ACC112 (cell line): ENCODE data around the gene TRIM3.

Source experiments
- H2AFZ ChIP-seq: fragments of 200-600 bp; sonication (generic); one replicate; pipeline ENCODE4 v1.6.0; 2017; ENCODE audit warnings: antibody characterized with exemption, low read length; ENCODE audit not compliant: unreplicated experiment
- H3K27ac ChIP-seq: fragments of 200-600 bp; sonication (generic); 2 replicates; pipeline ENCODE4 v1.5.1; 2014; ENCODE audit warnings: low read depth, mild to moderate bottlenecking, antibody characterized with exemption, low read length, moderate library complexity
- H3K27me3 ChIP-seq: fragments of 200-600 bp; sonication (generic); 2 replicates; pipeline ENCODE4 v1.6.1; 2014; ENCODE audit warnings: mild to moderate bottlenecking, antibody characterized with exemption, low read length, moderate library complexity, mixed read lengths; ENCODE audit not compliant: insufficient read depth
- H3K36me3 ChIP-seq: fragments of 200-600 bp; sonication (generic); 2 replicates; pipeline ENCODE4 v1.6.1; 2016; ENCODE audit warnings: mild to moderate bottlenecking, antibody characterized with exemption, low read length, moderate library complexity, mixed read lengths; ENCODE audit not compliant: insufficient read depth
- H3K4me1 ChIP-seq: fragments of 200-600 bp; sonication (generic); one replicate; pipeline ENCODE4 v1.6.1; 2016; ENCODE audit warnings: low read length, mixed read lengths; ENCODE audit not compliant: insufficient read depth, unreplicated experiment, control insufficient read depth
- H3K4me3 ChIP-seq: fragments of 200-600 bp; sonication (generic); 2 replicates; pipeline ENCODE4 v1.5.1; 2014; ENCODE audit warnings: mild to moderate bottlenecking, low read depth, low read length
- H3K79me2 ChIP-seq: fragments of 200-600 bp; sonication (generic); one replicate; pipeline ENCODE4 v1.6.0; 2016; ENCODE audit warnings: low read length; ENCODE audit not compliant: control insufficient read depth, unreplicated experiment, insufficient read depth

The TRIM3 gene

GRCh38 chr11:6438979-6439571 lies 34.7 kb downstream of the TRIM3 start:
- no peaks in the 10 kb centered on the region for H3K4me1 ChIP-seq
- H3K79me2 ChIP-seq, result no peaks in the 10 kb centered on the region
- H3K36me3 ChIP-seq, result no peaks in the 10 kb centered on the region
- H3K27me3 ChIP-seq, result no peaks in the 10 kb centered on the region
- H3K27ac ChIP-seq, result no peak overlapping the region
- peak overlapping the region; percentile 57 for H2AFZ ChIP-seq
- no peak overlapping the region for H3K4me3 ChIP-seq

- Histone ChIP-seq H3K4me1 (no peaks in the 10 kb centered on the region), H2AFZ (no peak overlapping the region), H3K27me3 (no peaks in the 10 kb centered on the region), H3K4me3 (no peak overlapping the region), H3K79me2 (no peaks in the 10 kb centered on the region), H3K27ac (no peak overlapping the region), H3K36me3 (no peaks in the 10 kb centered on the region)
These were observed 35.7 kb downstream of the TRIM3 start for GRCh38 chr11:6437993-6438392.

DNA sequence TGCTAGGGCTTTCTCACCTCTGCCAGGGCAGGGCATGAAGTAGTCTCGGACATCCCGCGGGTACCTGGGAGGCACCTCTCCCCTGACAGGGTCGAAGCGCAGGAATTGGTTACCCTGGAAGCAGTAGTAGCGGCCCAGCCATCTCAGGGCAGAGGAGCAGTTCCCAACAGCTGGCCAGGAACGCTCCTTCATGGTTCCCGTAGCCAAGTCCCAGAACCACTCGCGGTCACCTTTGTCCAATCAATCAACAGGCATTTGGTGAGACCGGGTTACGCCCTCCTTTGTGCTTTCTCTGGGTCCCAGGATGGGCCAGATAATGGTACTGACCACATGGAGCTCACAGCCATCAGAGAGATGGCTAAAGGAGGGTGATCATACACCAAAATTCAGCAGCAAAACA lies 36.3 kb downstream of the TRIM3 start:
- H2AFZ ChIP-seq, result no peak overlapping the region
- H3K36me3 ChIP-seq, result no peaks in the 10 kb centered on the region
- H3K79me2 ChIP-seq, result no peaks in the 10 kb centered on the region
- H3K4me1 ChIP-seq, result peaks cover 5% of the 10 kb centered on the region
- H3K27me3 ChIP-seq, result no peaks in the 10 kb centered on the region
- H3K27ac ChIP-seq, result no peak overlapping the region
- no peak overlapping the region for H3K4me3 ChIP-seq

DNA sequence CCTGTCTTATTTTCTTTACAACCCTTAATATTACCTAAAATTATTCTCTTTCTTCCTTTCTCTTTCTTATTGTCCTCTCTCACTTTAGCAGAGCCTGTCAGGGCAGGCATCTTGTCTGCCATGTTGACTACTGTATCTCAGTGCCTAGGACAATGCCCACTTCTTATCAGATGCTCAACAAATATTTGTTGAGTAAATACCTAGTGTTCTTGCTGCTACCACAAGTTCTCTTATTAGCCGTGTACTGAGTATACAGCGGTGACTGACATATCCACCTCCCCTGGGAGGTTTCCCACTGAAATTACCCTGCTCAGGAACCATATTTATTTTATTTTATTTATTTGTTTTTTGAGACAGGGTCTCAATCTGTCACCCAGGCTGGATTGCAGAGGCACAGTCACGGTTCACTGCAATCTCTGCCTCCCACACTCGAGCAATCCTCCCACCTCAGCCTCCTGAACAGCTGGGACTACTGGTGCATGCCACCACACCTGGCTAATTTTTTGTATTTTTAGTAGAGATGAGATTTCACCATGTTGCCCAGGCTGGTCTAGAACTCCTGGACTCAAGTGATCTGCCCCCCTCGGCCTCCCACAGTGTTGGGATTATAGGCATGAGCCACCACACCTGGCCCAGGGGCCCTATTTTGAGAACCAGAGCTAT lies 39.6 kb downstream of the TRIM3 start:
- H3K4me1 ChIP-seq, result peaks cover 17% of the 10 kb centered on the region
- no peaks in the 10 kb centered on the region for H3K27me3 ChIP-seq
- H3K27ac ChIP-seq, result no peak overlapping the region
- H3K36me3 ChIP-seq, result no peaks in the 10 kb centered on the region
- no peak overlapping the region for H3K4me3 ChIP-seq
- no peak overlapping the region for H2AFZ ChIP-seq
- H3K79me2 ChIP-seq, result no peaks in the 10 kb centered on the region

DNA sequence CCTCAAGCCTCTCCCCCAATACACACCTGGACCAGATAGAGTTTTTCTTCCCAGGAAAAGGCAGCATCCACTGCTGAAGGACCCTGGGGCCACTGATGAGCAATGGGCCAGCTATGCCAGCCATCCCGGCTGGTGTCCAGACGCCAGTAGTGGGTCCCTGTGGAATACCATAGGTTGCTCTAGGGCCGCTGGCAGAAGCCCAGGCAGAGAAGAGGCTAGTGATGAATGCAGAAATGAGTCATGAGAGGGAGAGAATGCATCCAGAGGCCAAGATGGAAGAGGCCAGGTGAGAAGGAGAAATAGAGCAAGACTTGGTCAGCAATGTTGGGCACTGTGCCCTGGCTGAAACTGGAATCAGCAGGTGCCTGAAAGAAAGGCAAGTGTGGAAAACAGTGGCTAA lies 41.9 kb downstream of the TRIM3 start:
- Histone ChIP-seq H3K27me3 (peaks cover under 1% of the 10 kb centered on the region; the same call in 1 of the 2 replicates), H3K4me1 (peaks cover 17% of the 10 kb centered on the region), H3K27ac (no peak overlapping the region), H3K36me3 (no peaks in the 10 kb centered on the region), H2AFZ (no peak overlapping the region), H3K79me2 (no peaks in the 10 kb centered on the region), H3K4me3 (no peak overlapping the region)

- Histone ChIP-seq H3K79me2 (no peaks in the 10 kb centered on the region), H3K4me3 (no peak overlapping the region), H3K4me1 (peaks cover 13% of the 10 kb centered on the region), H3K27me3 (peaks cover 29% of the 10 kb centered on the region), H2AFZ (no peak overlapping the region), H3K36me3 (no peaks in the 10 kb centered on the region), H3K27ac (no peak overlapping the region)
These were observed 46.2 kb downstream of the TRIM3 start for GRCh38 chr11:6427516-6427915.

GRCh38 chr11:6420677-6421076 lies 53.1 kb downstream of the TRIM3 start:
- Histone ChIP-seq H2AFZ (no peak overlapping the region), H3K4me1 (peaks cover 11% of the 10 kb centered on the region), H3K4me3 (no peak overlapping the region), H3K36me3 (no peaks in the 10 kb centered on the region), H3K27me3 (peaks cover 27% of the 10 kb centered on the region), H3K27ac (no peak overlapping the region), H3K79me2 (no peaks in the 10 kb centered on the region)

DNA sequence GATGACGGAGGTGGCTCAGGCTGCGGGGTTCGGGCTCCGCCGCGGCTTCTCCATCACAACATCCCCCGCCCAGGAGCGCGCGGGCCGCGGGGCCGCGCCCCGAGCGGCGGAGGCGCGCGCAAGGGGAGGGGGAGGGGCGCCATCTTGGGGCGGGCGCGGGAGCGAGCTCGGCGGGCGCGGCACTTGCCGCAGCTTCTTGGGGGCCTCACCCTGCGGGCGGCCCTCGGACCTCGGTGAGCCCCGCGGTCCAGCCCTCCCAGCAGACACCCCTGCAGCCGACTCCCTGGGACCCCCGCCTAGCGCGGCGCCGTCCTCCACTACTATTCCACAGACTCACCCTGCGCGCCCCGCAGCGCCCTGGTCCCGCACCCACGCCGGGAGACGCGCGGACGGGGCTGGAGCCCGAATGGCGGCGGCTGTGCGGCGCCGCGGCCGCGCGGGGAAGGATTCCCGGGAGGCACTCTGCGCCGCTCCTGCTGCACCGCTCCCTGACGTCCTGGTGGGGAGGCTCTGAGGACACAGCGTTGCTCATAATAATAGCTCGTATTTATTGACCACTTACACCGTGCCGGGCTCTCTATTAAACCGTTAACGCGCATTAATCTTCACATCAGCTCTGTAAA lies 54.6 kb downstream of the TRIM3 start, which contains the start of gene APBB1:
Gene APBB1, minus strand, starts transcription at position 86 of the 623 bp plus-strand sequence. CDS start 7,747 bp downstream, outside the sequence.
- Histone ChIP-seq H3K36me3 (no peaks in the 10 kb centered on the region), H3K27me3 (peaks cover 21% of the 10 kb centered on the region), H3K27ac (no peak within 1 kb of the TSS), H2AFZ (peak within 1 kb of the TSS; percentile 95), H3K4me1 (peaks cover 11% of the 10 kb centered on the region), H3K79me2 (peaks cover 3% of the 10 kb centered on the region), H3K4me3 (peak within 1 kb of the TSS; percentile 93)

- Histone ChIP-seq H3K4me1 (peaks cover 11% of the 10 kb centered on the region), H3K36me3 (no peaks in the 10 kb centered on the region), H2AFZ (peak overlapping the region; percentile 95), H3K4me3 (peak overlapping the region; percentile 93), H3K27ac (no peak overlapping the region), H3K27me3 (peaks cover 16% of the 10 kb centered on the region), H3K79me2 (peaks cover 3% of the 10 kb centered on the region)
These were observed 55.2 kb downstream of the TRIM3 start for GRCh38 chr11:6418557-6419008.

GRCh38 chr11:6417907-6418556 lies 55.7 kb downstream of the TRIM3 start:
- no peaks in the 10 kb centered on the region for H3K36me3 ChIP-seq
- no peak overlapping the region for H2AFZ ChIP-seq
- H3K27me3 ChIP-seq, result peaks cover 10% of the 10 kb centered on the region
- H3K27ac ChIP-seq, result no peak overlapping the region
- H3K79me2 ChIP-seq, result peaks cover 3% of the 10 kb centered on the region
- peak overlapping the region; percentile 93 for H3K4me3 ChIP-seq
- peaks cover 11% of the 10 kb centered on the region for H3K4me1 ChIP-seq
